ENCODE measurements around the gene ZNF737.
"Not testable (repeated sequence)": the region's sequence is repeated elsewhere in the genome, so short reads cannot be mapped to it uniquely, and the experiment has no call there.

The ZNF737 gene

GRCh38 chr19:20607943-20608342 lies 42.4 kb upstream of the ZNF737 start:
- no peak overlapping the region for H3K27ac ChIP-seq (ENCODE audit: low read length)
- H3K9me3 ChIP-seq (ENCODE audit: insufficient read depth, low read length, severe bottlenecking) = no peaks in the 10 kb centered on the region

GRCh38 chr19:20558571-20558970 lies 7.0 kb downstream of the ZNF737 start:
- no peak overlapping the region for H2AFZ ChIP-seq (ENCODE audit: low read depth, low read length)
- peaks cover 82% of the 10 kb centered on the region for H3K36me3 ChIP-seq (ENCODE audit: insufficient read depth, low read length)
- no peak overlapping the region for H3K4me3 ChIP-seq (ENCODE audit: low read depth in 1 of 2, low read length in 2 of 2)
- no peak for ATAC-seq (ENCODE audit: insufficient read depth, low read depth)
- H3K4me2 ChIP-seq (ENCODE audit: insufficient read depth, low read length) = no peak overlapping the region
- TF ChIP-seq, protein P1, sequence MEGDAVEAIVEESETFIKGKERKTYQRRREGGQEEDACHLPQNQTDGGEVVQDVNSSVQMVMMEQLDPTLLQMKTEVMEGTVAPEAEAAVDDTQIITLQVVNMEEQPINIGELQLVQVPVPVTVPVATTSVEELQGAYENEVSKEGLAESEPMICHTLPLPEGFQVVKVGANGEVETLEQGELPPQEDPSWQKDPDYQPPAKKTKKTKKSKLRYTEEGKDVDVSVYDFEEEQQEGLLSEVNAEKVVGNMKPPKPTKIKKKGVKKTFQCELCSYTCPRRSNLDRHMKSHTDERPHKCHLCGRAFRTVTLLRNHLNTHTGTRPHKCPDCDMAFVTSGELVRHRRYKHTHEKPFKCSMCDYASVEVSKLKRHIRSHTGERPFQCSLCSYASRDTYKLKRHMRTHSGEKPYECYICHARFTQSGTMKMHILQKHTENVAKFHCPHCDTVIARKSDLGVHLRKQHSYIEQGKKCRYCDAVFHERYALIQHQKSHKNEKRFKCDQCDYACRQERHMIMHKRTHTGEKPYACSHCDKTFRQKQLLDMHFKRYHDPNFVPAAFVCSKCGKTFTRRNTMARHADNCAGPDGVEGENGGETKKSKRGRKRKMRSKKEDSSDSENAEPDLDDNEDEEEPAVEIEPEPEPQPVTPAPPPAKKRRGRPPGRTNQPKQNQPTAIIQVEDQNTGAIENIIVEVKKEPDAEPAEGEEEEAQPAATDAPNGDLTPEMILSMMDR (IDR thresholded peaks at IDR 0.05; ENCODE audit: borderline replicate concordance, extremely low read depth, low read length, poor library complexity, severe bottlenecking) = no peak
- TF ChIP-seq EZH2 (IDR thresholded peaks at IDR 0.05; ENCODE audit: borderline replicate concordance, low read depth, low read length, severe bottlenecking) = no peak
- no peaks in the 10 kb centered on the region for H4K20me1 ChIP-seq (ENCODE audit: insufficient read depth, low read length)
- H3K27me3 ChIP-seq (ENCODE audit: insufficient read depth, low read length, poor library complexity) = no peaks in the 10 kb centered on the region
- no peaks in the 10 kb centered on the region for H3K4me1 ChIP-seq (ENCODE audit: insufficient read depth, low read length)
- no peak for DNase-seq
- peaks cover 86% of the 10 kb centered on the region for H3K79me2 ChIP-seq (ENCODE audit: insufficient read depth, low read length)
- H3K9me3 ChIP-seq (ENCODE audit: insufficient read depth, low read length, severe bottlenecking) = peaks cover 81% of the 10 kb centered on the region
- no peak overlapping the region for H3K9ac ChIP-seq (ENCODE audit: low read depth, low read length)
- no peak overlapping the region for H3K27ac ChIP-seq (ENCODE audit: low read length)

More at GRCh38 chr19:20607943-20608342, 42.4 kb upstream of the ZNF737 start:
- no peaks in the 10 kb centered on the region for H3K79me2 ChIP-seq (ENCODE audit: insufficient read depth, low read length)
- H3K9ac ChIP-seq (ENCODE audit: low read depth, low read length) = no peak overlapping the region
- peaks cover 10% of the 10 kb centered on the region for H3K4me1 ChIP-seq (ENCODE audit: insufficient read depth, low read length)
- H3K4me2 ChIP-seq (ENCODE audit: insufficient read depth, low read length) = no peak overlapping the region
- H3K36me3 ChIP-seq (ENCODE audit: insufficient read depth, low read length) = no peaks in the 10 kb centered on the region
- H3K4me3 ChIP-seq (ENCODE audit: low read depth in 1 of 2, low read length in 2 of 2) = no peak overlapping the region
- no peak overlapping the region for H2AFZ ChIP-seq (ENCODE audit: low read depth, low read length)
- ATAC-seq (ENCODE audit: insufficient read depth, low read depth) (no peak), DNase-seq (no peak)
- H3K27me3 ChIP-seq (ENCODE audit: insufficient read depth, low read length, poor library complexity) = no peaks in the 10 kb centered on the region
- H4K20me1 ChIP-seq (ENCODE audit: insufficient read depth, low read length) = no peaks in the 10 kb centered on the region
- TF ChIP-seq EZH2 (IDR thresholded peaks at IDR 0.05; ENCODE audit: borderline replicate concordance, low read depth, low read length, severe bottlenecking) = no peak
- TF ChIP-seq, protein P1 (IDR thresholded peaks at IDR 0.05; ENCODE audit: borderline replicate concordance, extremely low read depth, low read length, poor library complexity, severe bottlenecking) = no peak

DNA sequence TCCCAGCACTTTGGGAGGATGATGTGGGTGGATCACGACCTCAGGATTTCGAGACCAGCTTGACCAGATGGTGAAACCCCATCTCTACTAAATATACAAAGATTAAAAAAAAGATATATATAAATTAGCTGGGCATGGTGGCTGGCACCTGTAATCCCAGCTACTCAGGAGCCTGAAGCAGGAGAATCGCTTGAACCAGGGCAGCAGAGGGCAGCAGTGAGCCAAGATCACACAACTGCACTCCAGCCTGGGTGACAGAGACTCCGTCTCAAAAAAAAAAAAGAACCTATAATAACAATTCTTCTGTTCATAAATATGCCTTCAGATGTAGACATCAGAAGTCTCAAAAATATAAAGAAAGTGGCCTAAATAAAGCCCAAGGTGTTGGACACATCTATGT lies 7.6 kb downstream of the ZNF737 start:
- peaks cover 82% of the 10 kb centered on the region for H3K79me2 ChIP-seq (ENCODE audit: insufficient read depth, low read length)
- no peak for DNase-seq
- no peak overlapping the region for H3K27ac ChIP-seq (ENCODE audit: low read length)
- no peak overlapping the region for H3K9ac ChIP-seq (ENCODE audit: low read depth, low read length)
- H3K27me3 ChIP-seq (ENCODE audit: insufficient read depth, low read length, poor library complexity) = no peaks in the 10 kb centered on the region
- H3K4me3 ChIP-seq (ENCODE audit: low read depth in 1 of 2, low read length in 2 of 2) = no peak overlapping the region
- peaks cover 79% of the 10 kb centered on the region for H3K9me3 ChIP-seq (ENCODE audit: insufficient read depth, low read length, severe bottlenecking)
- H2AFZ ChIP-seq (ENCODE audit: low read depth, low read length) = no peak overlapping the region
- TF ChIP-seq EZH2 (IDR thresholded peaks at IDR 0.05; ENCODE audit: borderline replicate concordance, low read depth, low read length, severe bottlenecking) = no peak
- TF ChIP-seq, protein P1 (IDR thresholded peaks at IDR 0.05; ENCODE audit: borderline replicate concordance, extremely low read depth, low read length, poor library complexity, severe bottlenecking) = no peak
- H4K20me1 ChIP-seq (ENCODE audit: insufficient read depth, low read length) = no peaks in the 10 kb centered on the region
- peaks cover 82% of the 10 kb centered on the region for H3K36me3 ChIP-seq (ENCODE audit: insufficient read depth, low read length)
- no peaks in the 10 kb centered on the region for H3K4me1 ChIP-seq (ENCODE audit: insufficient read depth, low read length)
- no peak overlapping the region for H3K4me2 ChIP-seq (ENCODE audit: insufficient read depth, low read length)
- ATAC-seq (ENCODE audit: insufficient read depth, low read depth) = no peak

- not testable (repeated sequence) for H3K79me2 ChIP-seq (ENCODE audit: insufficient read depth, low read length); DNase-seq; H3K4me2 ChIP-seq (ENCODE audit: insufficient read depth, low read length); H3K27ac ChIP-seq (ENCODE audit: low read length); H3K4me1 ChIP-seq (ENCODE audit: insufficient read depth, low read length); H3K9ac ChIP-seq (ENCODE audit: low read depth, low read length); H2AFZ ChIP-seq (ENCODE audit: low read depth, low read length); H3K4me3 ChIP-seq (ENCODE audit: low read depth in 1 of 2, low read length in 2 of 2); ATAC-seq (ENCODE audit: insufficient read depth, low read depth); H3K27me3 ChIP-seq (ENCODE audit: insufficient read depth, low read length, poor library complexity); H4K20me1 ChIP-seq (ENCODE audit: insufficient read depth, low read length)
- H3K36me3 ChIP-seq (ENCODE audit: insufficient read depth, low read length) = peaks cover 87% of the 10 kb centered on the region
- peaks cover 88% of the 10 kb centered on the region for H3K9me3 ChIP-seq (ENCODE audit: insufficient read depth, low read length, severe bottlenecking)
These were observed 20.8 kb downstream of the ZNF737 start for GRCh38 chr19:20544667-20545333.

DNA sequence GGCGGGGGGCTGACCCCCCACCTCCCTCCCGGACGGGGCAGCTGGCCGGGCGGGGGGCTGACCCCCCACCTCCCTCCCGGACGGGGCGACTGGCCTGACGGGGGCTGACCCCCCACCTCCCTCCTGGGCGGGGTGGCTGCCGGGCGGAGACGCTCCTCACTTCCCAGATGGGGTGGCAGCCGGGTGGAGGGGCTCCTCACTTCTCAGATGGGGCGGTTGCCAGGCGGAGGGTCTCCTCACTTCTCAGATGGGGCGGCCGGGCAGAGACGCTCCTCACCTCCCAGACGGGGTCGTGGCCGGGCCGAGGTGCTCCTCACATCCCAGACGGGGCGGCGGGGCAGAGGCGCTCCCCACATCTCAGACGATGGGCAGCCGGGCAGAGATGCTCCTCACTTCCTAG lies 35.3 kb downstream of the ZNF737 start:
- H2AFZ ChIP-seq (ENCODE audit: low read depth, low read length); H3K9ac ChIP-seq (ENCODE audit: low read depth, low read length); DNase-seq; ATAC-seq (ENCODE audit: insufficient read depth, low read depth); H4K20me1 ChIP-seq (ENCODE audit: insufficient read depth, low read length); H3K27ac ChIP-seq (ENCODE audit: low read length); H3K4me2 ChIP-seq (ENCODE audit: insufficient read depth, low read length); H3K27me3 ChIP-seq (ENCODE audit: insufficient read depth, low read length, poor library complexity); H3K4me1 ChIP-seq (ENCODE audit: insufficient read depth, low read length); H3K79me2 ChIP-seq (ENCODE audit: insufficient read depth, low read length); H3K4me3 ChIP-seq (ENCODE audit: low read depth in 1 of 2, low read length in 2 of 2): not testable (repeated sequence)
- H3K36me3 ChIP-seq (ENCODE audit: insufficient read depth, low read length) = peaks cover 26% of the 10 kb centered on the region
- H3K9me3 ChIP-seq (ENCODE audit: insufficient read depth, low read length, severe bottlenecking) = peaks cover 24% of the 10 kb centered on the region
